Lower leg skin (tissue), 3 donors: Measurements from ENCODE around the gene SULF2.

Experiments
- POLR2A ChIP-seq, 2 donors: fragments of 450-650 bp; IDR thresholded peaks; one replicate each; pipeline ENCODE4 v1.6.1; 2016 to 2017; ENCODE audit warnings: antibody characterized with exemption in 2 of 2, mild to moderate bottlenecking in 1 of 2, moderate library complexity in 1 of 2
- TF ChIP-seq, protein P1 (sequence below), 3 donors: fragments of 450-650 bp; IDR thresholded peaks; one replicate each; pipeline ENCODE4 v1.5.1; 2016; ENCODE audit warnings: antibody characterized with exemption in 3 of 3, mild to moderate bottlenecking in 3 of 3, moderate library complexity in 2 of 3

GRCh38 chr20:47776639-47777038 is 8.6 kb downstream of the SULF2 start:
- TF ChIP-seq, protein P1, sequence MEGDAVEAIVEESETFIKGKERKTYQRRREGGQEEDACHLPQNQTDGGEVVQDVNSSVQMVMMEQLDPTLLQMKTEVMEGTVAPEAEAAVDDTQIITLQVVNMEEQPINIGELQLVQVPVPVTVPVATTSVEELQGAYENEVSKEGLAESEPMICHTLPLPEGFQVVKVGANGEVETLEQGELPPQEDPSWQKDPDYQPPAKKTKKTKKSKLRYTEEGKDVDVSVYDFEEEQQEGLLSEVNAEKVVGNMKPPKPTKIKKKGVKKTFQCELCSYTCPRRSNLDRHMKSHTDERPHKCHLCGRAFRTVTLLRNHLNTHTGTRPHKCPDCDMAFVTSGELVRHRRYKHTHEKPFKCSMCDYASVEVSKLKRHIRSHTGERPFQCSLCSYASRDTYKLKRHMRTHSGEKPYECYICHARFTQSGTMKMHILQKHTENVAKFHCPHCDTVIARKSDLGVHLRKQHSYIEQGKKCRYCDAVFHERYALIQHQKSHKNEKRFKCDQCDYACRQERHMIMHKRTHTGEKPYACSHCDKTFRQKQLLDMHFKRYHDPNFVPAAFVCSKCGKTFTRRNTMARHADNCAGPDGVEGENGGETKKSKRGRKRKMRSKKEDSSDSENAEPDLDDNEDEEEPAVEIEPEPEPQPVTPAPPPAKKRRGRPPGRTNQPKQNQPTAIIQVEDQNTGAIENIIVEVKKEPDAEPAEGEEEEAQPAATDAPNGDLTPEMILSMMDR (IDR thresholded peaks at IDR 0.05): no peak
- no peak for TF ChIP-seq POLR2A (IDR thresholded peaks at IDR 0.05)
